Colonic mucosa (tissue), 4 donors: Measurements from ENCODE around the gene C1orf198. TPM values are rescaled to one million over a fixed set of nuclear protein-coding genes. Genes with fewer than 3 reads are reported as not detected.

Experiments
- DNase-seq: peaks from one replicate; pipeline ENCODE4 v3.0.0-alpha.2; 2020
- H3K27ac ChIP-seq: fragments of 200-600 bp; one replicate; pipeline ENCODE4 v1.8.0; 2021
- H3K27me3 ChIP-seq: fragments of 200-600 bp; one replicate; pipeline ENCODE4 v1.8.0; 2021
- H3K36me3 ChIP-seq: fragments of 200-600 bp; one replicate; pipeline ENCODE4 v1.8.0; 2021
- H3K4me1 ChIP-seq: fragments of 200-600 bp; one replicate; pipeline ENCODE4 v1.8.0; 2021; ENCODE audit warnings: mild to moderate bottlenecking
- H3K4me3 ChIP-seq: fragments of 200-600 bp; one replicate; pipeline ENCODE4 v1.8.0; 2021
- H3K9ac ChIP-seq, 2 donors: one replicate each; pipeline ENCODE4 v1.7.0; 2013; ENCODE audit warnings: control low read depth in 2 of 2, low read depth in 2 of 2, low read length in 2 of 2
- H3K9me3 ChIP-seq: fragments of 200-600 bp; one replicate; pipeline ENCODE4 v1.8.0; 2021
- intact Hi-C: fragments of 100-400 bp; cut with DNase I; formaldehyde crosslinking; loops from one replicate; pipeline ENCODE4 v1.14.1; 2022
- total RNA-seq, 2 donors: library from RNA; stranded (reverse); fragmentation: NEBNext Ultra II Directional in 1 of 2; extraction: Animal tissue kit (Norgen Biotek cat#: 25700) in 1 of 2; gene quantifications; one replicate each; pipeline ENCODE4 v1.2.1, GENCODE V29; 2021
- TF ChIP-seq, protein P1 (sequence below): fragments of 200-600 bp; IDR thresholded peaks from one replicate; pipeline ENCODE4 v1.8.0; 2022; ENCODE audit warnings: antibody characterized with exemption, mild to moderate bottlenecking
- donor health status: healthy.
- donor health status: DM: no; HTN: no; CAD: no.
- donor health status: DM: no; HTN: no; CAD: no.

The C1orf198 gene
- total RNA-seq, 2 donors from 2014 or later: 19.1 to 24.6 TPM

DNA sequence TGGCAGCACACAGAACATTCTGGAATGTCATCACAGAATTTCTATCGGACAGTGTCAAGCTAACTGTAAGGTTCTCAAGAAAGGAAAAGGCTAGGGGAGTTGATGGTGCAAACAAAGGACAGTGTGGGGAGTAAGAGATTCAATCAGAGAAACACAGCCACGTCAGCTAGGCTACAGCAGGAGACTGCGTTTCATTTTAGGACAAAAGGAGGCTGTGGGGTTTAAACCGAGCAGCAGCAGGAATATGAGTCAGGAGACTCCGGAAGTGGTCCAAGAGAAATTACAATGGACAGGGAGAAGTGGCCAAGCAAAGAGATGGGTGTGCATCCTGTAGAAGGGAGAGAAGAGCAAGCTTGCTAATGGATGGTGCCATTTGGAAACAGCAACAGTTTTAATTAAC, 37.4 kb upstream of the C1orf198 start:
- H3K36me3 ChIP-seq: peaks cover 8% of the 10 kb centered on the region

DNA sequence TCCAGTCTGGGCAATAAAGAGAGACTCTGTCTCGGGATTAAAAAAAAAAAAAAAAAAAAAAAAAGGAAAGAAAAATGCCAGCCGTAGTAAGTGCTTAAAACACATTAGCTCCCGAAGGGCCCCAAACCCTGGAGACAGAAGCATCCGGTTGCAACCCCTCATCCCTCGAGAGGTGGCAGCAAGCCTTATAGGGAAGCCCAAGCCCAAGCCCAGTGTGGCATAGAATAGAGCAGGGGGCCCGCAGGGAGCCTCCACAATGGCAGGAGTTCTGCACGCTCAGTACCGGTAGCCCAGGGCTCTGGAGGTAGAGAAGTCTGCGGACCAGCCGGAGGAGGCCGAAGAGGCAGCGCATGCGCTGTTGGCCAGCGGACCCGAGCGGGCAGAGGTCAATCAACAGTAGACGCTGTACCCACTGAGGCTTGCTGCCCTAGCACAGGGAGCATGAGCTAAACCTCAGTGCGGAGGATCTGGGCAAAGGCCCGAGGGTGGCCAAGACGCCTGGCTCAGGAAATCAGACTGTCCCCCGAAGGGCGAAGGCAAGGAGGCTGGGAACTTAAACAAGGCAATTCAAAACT, 34.1 kb upstream of the C1orf198 start:
- TF ChIP-seq, protein P1, sequence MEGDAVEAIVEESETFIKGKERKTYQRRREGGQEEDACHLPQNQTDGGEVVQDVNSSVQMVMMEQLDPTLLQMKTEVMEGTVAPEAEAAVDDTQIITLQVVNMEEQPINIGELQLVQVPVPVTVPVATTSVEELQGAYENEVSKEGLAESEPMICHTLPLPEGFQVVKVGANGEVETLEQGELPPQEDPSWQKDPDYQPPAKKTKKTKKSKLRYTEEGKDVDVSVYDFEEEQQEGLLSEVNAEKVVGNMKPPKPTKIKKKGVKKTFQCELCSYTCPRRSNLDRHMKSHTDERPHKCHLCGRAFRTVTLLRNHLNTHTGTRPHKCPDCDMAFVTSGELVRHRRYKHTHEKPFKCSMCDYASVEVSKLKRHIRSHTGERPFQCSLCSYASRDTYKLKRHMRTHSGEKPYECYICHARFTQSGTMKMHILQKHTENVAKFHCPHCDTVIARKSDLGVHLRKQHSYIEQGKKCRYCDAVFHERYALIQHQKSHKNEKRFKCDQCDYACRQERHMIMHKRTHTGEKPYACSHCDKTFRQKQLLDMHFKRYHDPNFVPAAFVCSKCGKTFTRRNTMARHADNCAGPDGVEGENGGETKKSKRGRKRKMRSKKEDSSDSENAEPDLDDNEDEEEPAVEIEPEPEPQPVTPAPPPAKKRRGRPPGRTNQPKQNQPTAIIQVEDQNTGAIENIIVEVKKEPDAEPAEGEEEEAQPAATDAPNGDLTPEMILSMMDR: no peak
- intact Hi-C loops: no loop called here
- no peak for DNase-seq

More for the DNA sequence above, 37.4 kb upstream of the C1orf198 start:
- no peak overlapping the region for H3K9ac ChIP-seq
- H3K4me3 ChIP-seq: no peak overlapping the region
- DNase-seq: no peak
- TF ChIP-seq, protein P1: no peak
- no peaks in the 10 kb centered on the region for H3K9me3 ChIP-seq
- no peak overlapping the region for H3K27ac ChIP-seq
- no peaks in the 10 kb centered on the region for H3K4me1 ChIP-seq
- H3K27me3 ChIP-seq: no peaks in the 10 kb centered on the region
- intact Hi-C loops: no loop called here

DNA sequence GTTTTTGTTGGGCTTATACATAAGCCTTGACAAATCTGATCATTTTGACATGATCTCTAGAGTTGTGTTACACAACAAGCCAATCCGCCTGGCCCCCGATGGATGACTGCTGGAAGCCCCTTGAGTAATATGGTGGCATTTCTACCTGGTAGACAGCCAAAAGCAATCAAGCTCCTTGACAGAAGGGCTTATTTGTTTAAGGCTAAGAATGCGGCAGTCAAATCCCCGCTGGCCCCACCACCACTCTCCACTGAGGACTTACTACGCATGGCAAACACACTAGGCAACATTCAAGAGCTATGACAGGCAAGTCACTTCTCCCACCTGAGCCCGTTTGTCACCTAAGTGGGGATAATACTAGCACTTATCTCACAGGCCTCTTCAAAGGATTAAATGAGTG, 33.4 kb upstream of the C1orf198 start:
- TF ChIP-seq, protein P1: no peak

More for the DNA sequence above, 34.1 kb upstream of the C1orf198 start:
- Histone ChIP-seq H3K27ac (no peak overlapping the region), H3K9me3 (no peaks in the 10 kb centered on the region), H3K4me3 (no peak overlapping the region), H3K27me3 (no peaks in the 10 kb centered on the region), H3K4me1 (no peaks in the 10 kb centered on the region), H3K9ac (no peak overlapping the region), H3K36me3 (no peaks in the 10 kb centered on the region)

DNA sequence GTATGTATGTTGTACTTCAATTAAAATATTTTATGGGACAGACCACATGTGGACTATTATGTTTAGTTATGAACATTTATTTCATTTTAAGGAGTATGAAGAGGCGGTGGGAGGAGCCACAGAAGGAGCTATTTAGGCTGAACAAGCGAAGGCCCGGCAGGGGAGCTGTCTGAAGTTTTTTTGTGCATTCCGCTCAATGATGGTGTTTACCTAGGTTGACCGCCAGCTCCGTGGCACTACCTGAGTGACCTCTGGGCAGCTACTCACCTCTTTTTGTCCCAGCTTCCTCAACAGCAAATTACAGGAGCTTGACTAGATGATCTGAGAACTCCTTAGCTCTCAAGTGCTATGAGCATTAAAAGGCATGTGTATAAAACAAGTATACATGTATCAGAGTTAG, 32.7 kb upstream of the C1orf198 start:
- H3K36me3 ChIP-seq: no peaks in the 10 kb centered on the region
- H3K9ac ChIP-seq: no peak overlapping the region
- H3K4me3 ChIP-seq: no peak overlapping the region
- no peaks in the 10 kb centered on the region for H3K27me3 ChIP-seq
- intact Hi-C loops: no loop called here
- H3K27ac ChIP-seq: no peak overlapping the region
- no peaks in the 10 kb centered on the region for H3K4me1 ChIP-seq
- H3K9me3 ChIP-seq: no peaks in the 10 kb centered on the region
- TF ChIP-seq, protein P1: no peak
- no peak for DNase-seq

More for the DNA sequence above, 33.4 kb upstream of the C1orf198 start:
- Histone ChIP-seq H3K27me3 (no peaks in the 10 kb centered on the region), H3K9me3 (no peaks in the 10 kb centered on the region), H3K4me1 (no peaks in the 10 kb centered on the region), H3K27ac (no peak overlapping the region), H3K9ac (no peak overlapping the region), H3K36me3 (no peaks in the 10 kb centered on the region), H3K4me3 (no peak overlapping the region)
- no peak for DNase-seq
- intact Hi-C loops: no loop called here

DNA sequence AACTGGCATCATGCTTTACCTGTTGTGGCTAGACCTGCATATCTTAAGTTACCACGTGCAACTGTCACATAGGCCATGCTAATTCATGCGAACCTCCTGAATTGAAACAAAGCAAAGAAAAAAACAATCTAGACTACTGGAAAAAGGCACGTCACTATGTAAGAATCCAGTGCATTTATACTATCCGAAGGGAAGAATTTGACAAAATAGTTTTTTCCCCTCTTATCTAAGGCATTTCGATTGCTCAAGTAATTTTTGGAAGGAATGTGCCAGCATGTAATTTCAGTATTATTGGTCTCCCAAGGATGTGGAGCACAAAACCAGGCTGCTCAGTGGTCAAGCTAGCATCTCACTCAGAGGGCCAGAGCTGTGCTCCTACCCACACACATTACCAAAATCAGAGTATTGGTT, 31.5 kb upstream of the C1orf198 start:
- Histone ChIP-seq H3K9me3 (no peaks in the 10 kb centered on the region), H3K36me3 (no peaks in the 10 kb centered on the region), H3K9ac (no peak overlapping the region), H3K27ac (no peak overlapping the region), H3K4me3 (no peak overlapping the region), H3K27me3 (no peaks in the 10 kb centered on the region), H3K4me1 (no peaks in the 10 kb centered on the region)
- TF ChIP-seq, protein P1: no peak
- DNase-seq: no peak
- intact Hi-C loops: no loop called here
